Psoas muscle (tissue), 8 donors: ENCODE results near the gene GPR25. TPM values are rescaled to one million over a fixed set of nuclear protein-coding genes. Genes with fewer than 3 reads are reported as not detected.

Experiments used
- ATAC-seq, 4 donors: fragments of 200-7000 bp; cut with Tn5 transposase; one replicate each; pipeline ENCODE4 v1.9.1; 2020; ENCODE audit warnings: moderate library complexity in 3 of 4, mild to moderate bottlenecking in 2 of 4
- DNase-seq, 2 donors: peaks; one replicate each; pipeline ENCODE4 v3.0.0-alpha.2; 2020
- H3K27ac ChIP-seq: fragments of 200-600 bp; one replicate; pipeline ENCODE4 v1.8.0; 2022
- H3K27me3 ChIP-seq, 3 donors: fragments of 200-600 bp in 1 of 3; one replicate each; pipeline versions ENCODE4 v1.6.1 to v1.8.0; 2013 to 2022; ENCODE audit warnings: low read length in 2 of 3, mild to moderate bottlenecking in 2 of 3, moderate library complexity in 1 of 3; ENCODE audit not compliant: insufficient read depth in 3 of 3
- H3K36me3 ChIP-seq, 2 donors: fragments of 200-600 bp in 1 of 2; one replicate each; pipeline versions ENCODE4 v1.6.1 to v1.8.0; 2013 to 2022; ENCODE audit warnings: low read depth in 1 of 2, mild to moderate bottlenecking in 1 of 2, moderate library complexity in 1 of 2; ENCODE audit not compliant: insufficient read depth in 1 of 2
- H3K4me1 ChIP-seq: fragments of 200-600 bp; one replicate; pipeline ENCODE4 v1.8.0; 2022
- H3K4me3 ChIP-seq: fragments of 200-600 bp; one replicate; pipeline ENCODE4 v1.8.0; 2022; ENCODE audit warnings: mild to moderate bottlenecking
- H3K9me3 ChIP-seq: fragments of 200-600 bp; one replicate; pipeline ENCODE4 v1.8.0; 2022
- WGBS, 3 donors: extraction: QIAGEN DNeasy Blood & Tissue Kit; methylation state at CpG; one replicate each; pipeline versions ENCODE4 v1.1.6 to v1.1.7; 2013; 5-methylcytosine and 5-hydroxymethylcytosine counted together
- intact Hi-C, 2 donors: fragments of 100-400 bp; cut with DNase I; formaldehyde crosslinking; loops; one replicate each; pipeline versions ENCODE4 v1.11.0 to v1.14.2; 2022
- polyA plus RNA-seq, 3 donors: library from polyadenylated mRNA; stranded (reverse); fragments of 200-250 nt; gene quantifications; one replicate each; pipeline ENCODE4 v1.2.3, GENCODE V29; 2013
- total RNA-seq, 4 donors: library from RNA; stranded (reverse); fragmentation: NEBNext Ultra II Directional in 2 of 4; extraction: Animal tissue kit (Norgen Biotek cat#: 25700) in 2 of 4; gene quantifications; one replicate each; pipeline versions ENCODE4 v1.2.1 to v1.2.4, GENCODE V29; 2021 to 2023
- TF ChIP-seq, protein P1 (sequence below): fragments of 200-600 bp; IDR thresholded peaks from one replicate; pipeline ENCODE4 v1.8.0; 2022; ENCODE audit warnings: antibody characterized with exemption
- donor health status: healthy with polysubstance abuse.
- donor health status: DM: no; HTN: no; CAD: no; lungs with moderate emphysema.
- donor health status: Bipolar disorder and iron deficiency.
- donor health status: healthy.
- donor health status: DM: yes; HTN: yes; CAD: no.
- donor health status: DM: no; HTN: no; CAD: no.
- donor health status: DM: no; HTN: no; CAD: no.
- donor health status: DM: yes; HTN: yes; CAD: no.

Gene GPR25
- total and polyA plus RNA-seq, 7 donors: not detected

- Histone ChIP-seq H3K4me1 (peaks cover 10% of the 10 kb centered on the region), H3K27ac (no peak overlapping the region), H3K36me3 (no peaks in the 10 kb centered on the region), H3K27me3 (peaks cover 0 to 23% (median 13%) of the 10 kb centered on the region in 3 donors), H3K4me3 (no peak overlapping the region), H3K9me3 (no peaks in the 10 kb centered on the region)
- intact Hi-C loops: loop anchor here in 1 of 2 donors (10.0 kb wide), 1 partner anchor 149 kb away; no protein-coding TSS in a partner anchor
- WGBS, 3 donors: 84 to 90% (median 86%) methylated on average over 9 of the region's 9 CpGs
- DNase-seq (no peak), ATAC-seq (no peak)
- TF ChIP-seq, protein P1, sequence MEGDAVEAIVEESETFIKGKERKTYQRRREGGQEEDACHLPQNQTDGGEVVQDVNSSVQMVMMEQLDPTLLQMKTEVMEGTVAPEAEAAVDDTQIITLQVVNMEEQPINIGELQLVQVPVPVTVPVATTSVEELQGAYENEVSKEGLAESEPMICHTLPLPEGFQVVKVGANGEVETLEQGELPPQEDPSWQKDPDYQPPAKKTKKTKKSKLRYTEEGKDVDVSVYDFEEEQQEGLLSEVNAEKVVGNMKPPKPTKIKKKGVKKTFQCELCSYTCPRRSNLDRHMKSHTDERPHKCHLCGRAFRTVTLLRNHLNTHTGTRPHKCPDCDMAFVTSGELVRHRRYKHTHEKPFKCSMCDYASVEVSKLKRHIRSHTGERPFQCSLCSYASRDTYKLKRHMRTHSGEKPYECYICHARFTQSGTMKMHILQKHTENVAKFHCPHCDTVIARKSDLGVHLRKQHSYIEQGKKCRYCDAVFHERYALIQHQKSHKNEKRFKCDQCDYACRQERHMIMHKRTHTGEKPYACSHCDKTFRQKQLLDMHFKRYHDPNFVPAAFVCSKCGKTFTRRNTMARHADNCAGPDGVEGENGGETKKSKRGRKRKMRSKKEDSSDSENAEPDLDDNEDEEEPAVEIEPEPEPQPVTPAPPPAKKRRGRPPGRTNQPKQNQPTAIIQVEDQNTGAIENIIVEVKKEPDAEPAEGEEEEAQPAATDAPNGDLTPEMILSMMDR: no peak
Measured at GRCh38 chr1:200895801-200896530, 23.2 kb downstream of the GPR25 start.

- Histone ChIP-seq H3K4me3 (no peak overlapping the region), H3K27me3 (peaks cover 0 to 18% (median 10%) of the 10 kb centered on the region in 3 donors), H3K4me1 (peaks cover 3% of the 10 kb centered on the region), H3K36me3 (no peaks in the 10 kb centered on the region), H3K9me3 (no peaks in the 10 kb centered on the region), H3K27ac (no peak overlapping the region)
- TF ChIP-seq, protein P1: no peak
- WGBS, 3 donors: 82 to 83% (median 82%) methylated on average over 10 of the region's 10 CpGs
- DNase-seq: no peak
- no peak for ATAC-seq
- intact Hi-C loops: loop anchor here in 1 of 2 donors (10.0 kb wide), 1 partner anchor 148 kb away; no protein-coding TSS in a partner anchor
Measured at GRCh38 chr1:200896531-200897196, 23.9 kb downstream of the GPR25 start.

DNA sequence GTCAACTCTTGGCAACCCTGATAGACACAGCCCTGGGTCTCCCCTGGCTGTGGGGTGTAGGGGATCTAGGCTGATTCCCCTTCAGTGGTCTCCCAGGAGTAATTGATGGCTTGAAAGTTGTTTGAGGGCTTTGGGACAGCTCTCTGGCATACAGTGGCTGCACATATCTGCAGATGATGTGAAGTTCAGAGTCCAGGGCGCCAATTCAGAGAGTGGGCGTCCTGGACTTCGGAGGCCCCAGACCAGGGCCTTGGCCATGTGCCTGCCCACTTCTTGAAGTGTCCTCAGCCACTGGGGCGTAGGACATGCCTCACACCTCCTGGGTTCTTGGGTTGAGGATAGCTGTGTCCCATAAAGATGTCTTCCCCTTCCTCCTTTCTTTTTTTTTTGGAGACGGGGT, 24.5 kb downstream of the GPR25 start:
- DNase-seq (no peak), ATAC-seq (no peak)
- H3K27ac ChIP-seq: no peak overlapping the region
- no peaks in the 10 kb centered on the region for H3K9me3 ChIP-seq
- WGBS, 3 donors: 87 to 97% (median 97%) methylated on average over 5 of the region's 5 CpGs
- H3K4me3 ChIP-seq: no peak overlapping the region
- no peaks in the 10 kb centered on the region for H3K4me1 ChIP-seq
- peaks cover 0 to 12% (median 7%) of the 10 kb centered on the region in 3 donors for H3K27me3 ChIP-seq
- intact Hi-C loops: loop anchor here in 1 of 2 donors (10.0 kb wide), 1 partner anchor 148 kb away; no protein-coding TSS in a partner anchor
- no peaks in the 10 kb centered on the region for H3K36me3 ChIP-seq
- TF ChIP-seq, protein P1: no peak

DNA sequence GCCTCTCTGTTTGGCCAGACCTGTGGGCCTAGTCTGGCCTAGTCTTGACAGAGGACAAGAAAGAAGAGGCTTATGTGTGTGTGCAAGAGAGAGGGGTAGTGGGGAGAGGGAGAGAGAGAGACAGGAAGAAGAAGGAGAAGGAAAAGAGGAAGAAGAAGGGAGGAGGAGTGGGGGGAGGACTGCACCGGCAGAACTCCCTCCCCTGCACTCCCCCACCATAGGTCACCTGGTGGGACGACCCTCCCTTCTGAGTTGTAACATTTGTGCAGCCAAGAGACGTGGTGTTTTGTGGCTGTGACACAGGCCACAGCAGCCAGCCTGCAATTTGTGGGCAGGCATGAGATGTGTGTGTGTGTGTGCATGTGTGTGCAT, 26.2 kb downstream of the GPR25 start:
- 58 to 70% (median 66%) methylated on average over 3 of the region's 3 CpGs for WGBS, 3 donors
- no peaks in the 10 kb centered on the region for H3K9me3 ChIP-seq
- no peak overlapping the region for H3K4me3 ChIP-seq
- H3K27ac ChIP-seq: no peak overlapping the region
- DNase-seq: no peak
- no peak for ATAC-seq
- no peaks in the 10 kb centered on the region for H3K27me3 ChIP-seq
- intact Hi-C loops: loop anchor here in 1 of 2 donors (10.0 kb wide), 1 partner anchor 146 kb away; no protein-coding TSS in a partner anchor
- H3K4me1 ChIP-seq: no peaks in the 10 kb centered on the region
- TF ChIP-seq, protein P1: no peak
- H3K36me3 ChIP-seq: no peaks in the 10 kb centered on the region
